DOHH2 (cell line): ENCODE measurements around the gene TREM1.
A peak's percentile ranks its signal among the peaks of the same experiment; 100 is the strongest.

Experiments used
- H3F3A ChIP-seq: fragments of 200-600 bp; sonication (generic), shearing (Covaris generic); 2 replicates; pipeline ENCODE4 v1.6.0; 2016; ENCODE audit warnings: antibody characterized with exemption, mild to moderate bottlenecking; ENCODE audit not compliant: control insufficient read depth, insufficient read depth
- H3K27ac ChIP-seq: fragments of 200-600 bp; sonication (generic); 2 replicates; pipeline ENCODE4 v1.5.1; 2014; ENCODE audit warnings: low read depth, mild to moderate bottlenecking, low read length, moderate library complexity
- H3K27me3 ChIP-seq: fragments of 200-600 bp; sonication (generic); 2 replicates; pipeline ENCODE4 v1.6.1; 2014; ENCODE audit warnings: mild to moderate bottlenecking, low read length, mixed read lengths; ENCODE audit not compliant: control insufficient read depth
- H3K36me3 ChIP-seq: fragments of 200-600 bp; sonication (generic); 2 replicates; pipeline ENCODE4 v1.6.1; 2014; ENCODE audit warnings: mild to moderate bottlenecking, low read length, moderate library complexity, mixed read lengths; ENCODE audit not compliant: control insufficient read depth
- H3K4me1 ChIP-seq: fragments of 200-600 bp; sonication (generic); 2 replicates; pipeline ENCODE4 v1.6.1; 2014; ENCODE audit warnings: mild to moderate bottlenecking, low read length, mixed read lengths; ENCODE audit not compliant: control insufficient read depth
- H3K4me2 ChIP-seq: fragments of 200-600 bp; sonication (generic); 2 replicates; pipeline ENCODE4 v1.6.0; 2014; ENCODE audit warnings: mild to moderate bottlenecking, low read length, moderate library complexity
- H3K4me3 ChIP-seq: fragments of 200-600 bp; sonication (generic); 2 replicates; pipeline ENCODE4 v1.5.1; 2014; ENCODE audit warnings: mild to moderate bottlenecking, low read length, mixed read lengths
- H3K79me2 ChIP-seq: fragments of 200-600 bp; sonication (generic); 2 replicates; pipeline ENCODE4 v1.6.1; 2014; ENCODE audit warnings: mild to moderate bottlenecking, low read length, mixed read lengths; ENCODE audit not compliant: control insufficient read depth
- H3K9me2 ChIP-seq: fragments of 200-600 bp; sonication (generic); replicated peaks from 2 replicates; pipeline ENCODE4 v1.6.1; 2014; ENCODE audit warnings: mild to moderate bottlenecking, low read length, mixed read lengths; ENCODE audit not compliant: control insufficient read depth
- H3K9me3 ChIP-seq: fragments of 200-600 bp; sonication (generic); 2 replicates; pipeline ENCODE4 v1.6.1; 2014; ENCODE audit warnings: antibody characterized with exemption, low read length, mixed read lengths; ENCODE audit not compliant: control insufficient read depth, insufficient read depth
- H4K20me1 ChIP-seq: fragments of 200-600 bp; sonication (generic); 2 replicates; pipeline ENCODE4 v1.6.0; 2014; ENCODE audit warnings: low read depth, mild to moderate bottlenecking, antibody characterized with exemption, low read length, moderate library complexity; ENCODE audit not compliant: control insufficient read depth, insufficient read depth
- CTCF ChIP-seq: fragments of 200-600 bp; sonication (generic); IDR thresholded peaks from one replicate; pipeline ENCODE4 v1.5.1; 2014; ENCODE audit warnings: antibody characterized with exemption, mild to moderate bottlenecking, low read depth, low read length; ENCODE audit not compliant: poor library complexity, severe bottlenecking
- EZH2phosphoT487 ChIP-seq: fragments of 200-600 bp; sonication (generic); IDR thresholded peaks from 2 replicates; pipeline ENCODE4 v1.6.1; 2017; ENCODE audit warnings: borderline replicate concordance, mild to moderate bottlenecking, antibody characterized with exemption, low read length, moderate library complexity, mixed read lengths

TREM1 gene

GRCh38 chr6:41325446-41326066 lies 39.1 kb upstream of the TREM1 start:
- Histone ChIP-seq H3K4me3 (no peak overlapping the region), H3F3A (no peaks in the 10 kb centered on the region), H3K9me2 (no peaks in the 10 kb centered on the region), H3K27me3 (peaks cover 30% of the 10 kb centered on the region), H3K9me3 (no peaks in the 10 kb centered on the region), H4K20me1 (no peaks in the 10 kb centered on the region), H3K36me3 (no peaks in the 10 kb centered on the region), H3K27ac (no peak overlapping the region), H3K4me1 (no peaks in the 10 kb centered on the region), H3K79me2 (no peaks in the 10 kb centered on the region), H3K4me2 (no peak overlapping the region)
- TF ChIP-seq EZH2phosphoT487, result no peak
- no peak for TF ChIP-seq CTCF

- no peaks in the 10 kb centered on the region for H3K79me2 ChIP-seq
- no peak overlapping the region for H3K27ac ChIP-seq
- H3K4me1 ChIP-seq, result peaks cover 21% of the 10 kb centered on the region
- H4K20me1 ChIP-seq, result no peaks in the 10 kb centered on the region
- no peak overlapping the region for H3K4me2 ChIP-seq
- no peaks in the 10 kb centered on the region for H3K9me3 ChIP-seq
- H3K4me3 ChIP-seq, result no peak overlapping the region
- no peaks in the 10 kb centered on the region for H3K36me3 ChIP-seq
- no peaks in the 10 kb centered on the region for H3K9me2 ChIP-seq
- H3F3A ChIP-seq, result 0 out of 2 replicates have a peak, but pooled peaks cover 4% of the 10 kb centered on the region
- TF ChIP-seq CTCF (no peak), EZH2phosphoT487 (no peak)
- H3K27me3 ChIP-seq, result peaks cover 25% of the 10 kb centered on the region
Observed at GRCh38 chr6:41321183-41321582, 34.7 kb upstream of the TREM1 start.

GRCh38 chr6:41318654-41319565 lies 32.4 kb upstream of the TREM1 start:
- Histone ChIP-seq H3K79me2 (no peaks in the 10 kb centered on the region), H3K27ac (no peak overlapping the region), H3K4me1 (peaks cover 39% of the 10 kb centered on the region), H3K27me3 (peaks cover 25% of the 10 kb centered on the region), H3K36me3 (no peaks in the 10 kb centered on the region), H3K4me3 (peak overlapping the region; percentile 52), H3F3A (0 out of 2 replicates have a peak, but pooled peaks cover 4% of the 10 kb centered on the region), H3K9me2 (no peaks in the 10 kb centered on the region), H3K4me2 (peak overlapping the region; percentile 69), H4K20me1 (no peaks in the 10 kb centered on the region), H3K9me3 (no peaks in the 10 kb centered on the region)
- TF ChIP-seq EZH2phosphoT487 (no peak), CTCF (peak; percentile 99)
